ENCODE measurements around the gene MYLIP. TPM values are rescaled to one million over a fixed set of nuclear protein-coding genes. Genes with fewer than 3 reads are reported as not detected.

The MYLIP gene
- total RNA-seq: 10 to 100 TPM in 3 of 4 donors, 1 to 10 TPM in 1; 8.6 to 32.0 (median 17.5) TPM

DNA sequence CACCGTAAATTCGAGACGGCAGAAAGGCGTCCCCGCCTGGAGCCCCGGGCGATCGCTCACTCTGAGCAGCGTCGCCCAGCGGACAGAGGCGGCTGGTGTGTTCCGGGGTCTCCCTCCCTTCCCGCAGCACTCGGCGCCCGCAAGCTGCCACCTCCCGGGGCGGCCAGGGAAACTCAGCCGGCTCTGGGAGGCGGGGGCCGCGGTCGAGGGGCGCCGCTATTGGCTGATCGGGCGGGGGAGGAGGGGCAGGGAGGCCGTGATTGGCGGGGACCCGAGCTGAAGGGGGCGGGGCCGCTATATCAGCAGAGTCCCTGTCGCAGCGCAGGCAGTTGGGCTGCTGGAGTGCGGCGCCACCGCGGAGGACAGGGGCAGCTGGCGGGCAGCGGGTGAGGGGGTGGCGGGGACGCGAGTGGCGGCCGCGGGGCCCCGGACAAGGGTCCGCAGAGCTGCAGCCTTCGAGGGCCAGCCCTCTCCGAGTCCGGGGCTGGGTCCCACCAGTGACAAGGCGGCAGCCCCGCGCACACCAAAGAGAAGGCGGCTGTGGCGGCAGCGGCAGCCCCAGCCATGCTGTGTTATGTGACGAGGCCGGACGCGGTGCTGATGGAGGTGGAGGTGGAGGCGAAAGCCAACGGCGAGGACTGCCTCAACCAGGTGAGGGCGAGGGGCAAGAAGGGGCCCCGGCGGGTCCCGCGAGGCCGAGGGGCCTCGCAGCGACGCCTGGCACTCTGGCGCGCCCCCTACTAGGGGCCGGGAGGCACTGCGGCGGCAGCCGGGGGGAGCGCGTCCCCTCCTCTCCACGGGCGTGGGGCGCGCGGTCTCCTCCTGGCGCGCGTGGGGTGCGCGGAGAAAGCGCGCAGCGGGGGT, at the start of gene MYLIP:
Gene MYLIP, plus strand, starts transcription at position 328 of the 864 bp plus-strand sequence. Its CDS starts 237 bp downstream, at position 565.
- DNase-seq: peak; percentile 85
- H3K36me3 ChIP-seq: peaks cover 0 to 8% (median 0%) of the 10 kb centered on the region in 3 donors
- TF ChIP-seq, protein P1, sequence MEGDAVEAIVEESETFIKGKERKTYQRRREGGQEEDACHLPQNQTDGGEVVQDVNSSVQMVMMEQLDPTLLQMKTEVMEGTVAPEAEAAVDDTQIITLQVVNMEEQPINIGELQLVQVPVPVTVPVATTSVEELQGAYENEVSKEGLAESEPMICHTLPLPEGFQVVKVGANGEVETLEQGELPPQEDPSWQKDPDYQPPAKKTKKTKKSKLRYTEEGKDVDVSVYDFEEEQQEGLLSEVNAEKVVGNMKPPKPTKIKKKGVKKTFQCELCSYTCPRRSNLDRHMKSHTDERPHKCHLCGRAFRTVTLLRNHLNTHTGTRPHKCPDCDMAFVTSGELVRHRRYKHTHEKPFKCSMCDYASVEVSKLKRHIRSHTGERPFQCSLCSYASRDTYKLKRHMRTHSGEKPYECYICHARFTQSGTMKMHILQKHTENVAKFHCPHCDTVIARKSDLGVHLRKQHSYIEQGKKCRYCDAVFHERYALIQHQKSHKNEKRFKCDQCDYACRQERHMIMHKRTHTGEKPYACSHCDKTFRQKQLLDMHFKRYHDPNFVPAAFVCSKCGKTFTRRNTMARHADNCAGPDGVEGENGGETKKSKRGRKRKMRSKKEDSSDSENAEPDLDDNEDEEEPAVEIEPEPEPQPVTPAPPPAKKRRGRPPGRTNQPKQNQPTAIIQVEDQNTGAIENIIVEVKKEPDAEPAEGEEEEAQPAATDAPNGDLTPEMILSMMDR (IDR thresholded peaks at IDR 0.05): peak; percentile 46 to 89 (median 77)
- peak; percentile 71 to 100 (median 100) for TF ChIP-seq POLR2A (IDR thresholded peaks at IDR 0.05)
- 0% methylated on average over 1 of the region's 95 CpGs; no CpG with 5 or more reads in 1 of the 2 donors for WGBS, 2 donors
- peak within 1 kb of the TSS; percentile 79 to 100 (median 88) for H3K4me3 ChIP-seq
- intact Hi-C loops (cut with DNase I): no loop called here
- H3K27me3 ChIP-seq: no peaks in the 10 kb centered on the region
- H3K4me1 ChIP-seq: peaks cover 10 to 40% (median 20%) of the 10 kb centered on the region in 3 donors
- H3K27ac ChIP-seq: peak within 1 kb of the TSS; percentile 94 to 99 (median 97)
- H3K9me3 ChIP-seq: no peaks in the 10 kb centered on the region

DNA sequence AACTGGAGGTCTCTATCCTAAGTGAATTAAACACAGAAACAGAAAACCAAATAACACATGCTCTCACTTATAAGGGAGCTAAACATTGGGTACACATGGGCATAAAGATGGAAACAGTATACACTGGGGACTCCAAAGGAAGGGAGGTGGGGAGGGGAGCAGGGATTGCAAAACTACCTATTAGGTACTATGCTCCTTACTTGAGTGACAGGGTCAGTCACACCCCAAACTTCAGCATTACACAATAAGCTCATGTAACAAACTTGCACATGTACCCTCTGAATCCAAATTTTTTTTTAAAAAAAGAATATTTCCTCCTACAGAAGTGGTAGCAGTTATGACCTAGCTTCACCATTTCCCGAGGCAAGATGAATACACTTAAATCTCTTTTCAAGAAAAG, 49.5 kb upstream of the MYLIP start:
- no peak for DNase-seq
- Histone ChIP-seq H3K27me3 (peaks cover 0 to 6% (median 0%) of the 10 kb centered on the region in 4 donors), H3K4me1 (peaks cover 0 to 37% (median 0%) of the 10 kb centered on the region in 3 donors), H3K36me3 (no peaks in the 10 kb centered on the region), H3K4me3 (no peak overlapping the region), H3K27ac (no peak overlapping the region), H3K9me3 (no peaks in the 10 kb centered on the region)
- TF ChIP-seq, protein P1 (IDR thresholded peaks at IDR 0.05): no peak
- no peak for TF ChIP-seq POLR2A (IDR thresholded peaks at IDR 0.05)
- WGBS, 2 donors: 9 to 91% methylated on average over 1 of the region's 1 CpG
- intact Hi-C loops (cut with DNase I): no loop called here

DNA sequence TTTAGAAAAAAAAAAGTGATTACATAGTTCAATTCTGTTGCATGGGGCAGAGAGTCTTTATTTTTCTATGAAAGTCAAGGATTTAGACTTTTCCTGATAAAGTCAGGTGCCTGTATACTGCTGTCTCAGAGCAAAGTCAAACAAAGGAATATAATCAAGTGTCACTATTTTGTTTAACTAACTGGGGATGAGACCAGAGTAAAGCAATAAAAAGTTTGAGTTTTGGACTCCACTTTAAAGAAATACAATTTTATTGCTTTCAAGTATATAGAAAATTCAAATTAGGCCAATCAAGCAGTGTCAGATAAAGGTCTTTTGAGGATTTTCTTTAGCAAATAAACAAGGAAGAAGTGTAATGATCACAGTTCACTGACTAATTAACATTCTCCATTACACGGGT, 48.7 kb upstream of the MYLIP start:
- 33 to 38% methylated on average over 1 of the region's 1 CpG for WGBS, 2 donors

DNA sequence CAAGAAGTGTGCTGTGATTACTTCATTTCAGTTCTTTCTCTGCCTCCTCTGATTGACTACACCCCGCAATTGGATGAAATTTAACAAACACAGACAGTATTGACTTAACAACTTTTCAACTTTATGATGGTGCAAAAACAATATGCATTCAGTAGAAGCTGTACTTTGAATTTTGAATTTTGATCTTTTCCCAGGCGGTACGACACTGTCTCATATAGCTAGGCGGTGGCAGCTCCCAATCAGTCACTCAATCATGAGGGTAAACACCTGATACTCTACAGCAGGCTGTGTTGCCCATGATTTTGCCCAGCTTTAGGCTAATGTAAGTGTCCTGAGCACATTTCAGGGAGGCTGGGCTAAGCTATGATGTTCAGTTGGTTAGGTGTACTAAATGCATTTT, 47.6 kb upstream of the MYLIP start:
- H3K36me3 ChIP-seq: no peaks in the 10 kb centered on the region
- no peak overlapping the region for H3K4me3 ChIP-seq
- TF ChIP-seq, protein P1 (IDR thresholded peaks at IDR 0.05): no peak
- TF ChIP-seq POLR2A (IDR thresholded peaks at IDR 0.05): no peak
- WGBS, 2 donors: 55 to 99% methylated on average over 4 of the region's 4 CpGs
- peaks cover 0 to 37% (median 0%) of the 10 kb centered on the region in 3 donors for H3K4me1 ChIP-seq
- no peaks in the 10 kb centered on the region for H3K9me3 ChIP-seq
- no peak overlapping the region for H3K27ac ChIP-seq
- peaks cover 0 to 6% (median 0%) of the 10 kb centered on the region in 4 donors for H3K27me3 ChIP-seq
- no peak for DNase-seq
- intact Hi-C loops (cut with DNase I): no loop called here

More for the DNA sequence above, 48.7 kb upstream of the MYLIP start:
- DNase-seq: no peak
- Histone ChIP-seq H3K27ac (no peak overlapping the region), H3K4me3 (no peak overlapping the region), H3K9me3 (no peaks in the 10 kb centered on the region), H3K27me3 (peaks cover 0 to 6% (median 0%) of the 10 kb centered on the region in 4 donors), H3K36me3 (no peaks in the 10 kb centered on the region), H3K4me1 (peaks cover 0 to 37% (median 0%) of the 10 kb centered on the region in 3 donors)
- no peak for TF ChIP-seq POLR2A (IDR thresholded peaks at IDR 0.05)
- intact Hi-C loops (cut with DNase I): no loop called here

DNA sequence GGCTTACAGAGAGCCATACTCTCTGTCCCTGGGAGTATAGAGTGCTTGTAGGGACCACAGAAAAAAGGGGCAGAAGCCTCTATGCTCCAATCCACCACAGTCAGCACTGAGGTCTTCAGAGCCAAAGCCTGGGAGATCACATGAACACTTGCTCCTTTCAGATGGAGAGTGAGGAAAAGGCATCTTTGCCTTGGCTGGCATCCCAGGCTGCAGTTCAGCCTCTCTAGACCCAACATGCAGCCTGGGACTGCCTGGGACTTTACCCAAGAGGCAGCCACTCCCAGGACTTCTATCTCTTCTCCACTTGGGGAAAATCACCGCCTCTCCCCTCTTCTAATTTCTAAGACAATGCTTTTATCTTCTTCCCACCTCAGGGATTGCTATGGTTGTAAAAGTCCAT, 46.5 kb upstream of the MYLIP start:
- intact Hi-C loops (cut with DNase I): no loop called here
- peaks cover 0 to 6% (median 0%) of the 10 kb centered on the region in 4 donors for H3K27me3 ChIP-seq
- DNase-seq: no peak
- TF ChIP-seq, protein P1 (IDR thresholded peaks at IDR 0.05): no peak
- TF ChIP-seq POLR2A (IDR thresholded peaks at IDR 0.05): no peak
- peaks cover 0 to 37% (median 0%) of the 10 kb centered on the region in 3 donors for H3K4me1 ChIP-seq
- no peak overlapping the region for H3K27ac ChIP-seq
- WGBS, 2 donors: 7 to 50% methylated on average over 1 of the region's 1 CpG
- no peaks in the 10 kb centered on the region for H3K36me3 ChIP-seq
- H3K4me3 ChIP-seq: no peak overlapping the region
- no peaks in the 10 kb centered on the region for H3K9me3 ChIP-seq
